GM10847 (cell line): ENCODE results near the gene CNIH2.
A peak's percentile ranks its signal among the peaks of the same experiment; 100 is the strongest.

Source experiments
- POLR2A ChIP-seq: IDR thresholded peaks from 2 replicates; pipeline ENCODE4 v1.6.1; 2011; ENCODE audit not compliant: insufficient read length; ENCODE audit errors: extremely low read depth

The CNIH2 gene

GRCh38 chr11:66291706-66292542 is 13.9 kb downstream of the CNIH2 start, which contains the start of gene TMEM151A:
TSS of gene TMEM151A (plus strand) at chr11:66291894. CDS start at chr11:66292014, 120 bp downstream.
- TF ChIP-seq POLR2A, result no peak

- no peak for TF ChIP-seq POLR2A
Observed at GRCh38 chr11:66292543-66293332, 14.8 kb downstream of the CNIH2 start.

GRCh38 chr11:66293352-66293751 is 15.4 kb downstream of the CNIH2 start:
- no peak for TF ChIP-seq POLR2A

- no peak for TF ChIP-seq POLR2A
Observed at GRCh38 chr11:66293777-66294625, 16.0 kb downstream of the CNIH2 start.

GRCh38 chr11:66294626-66295620 is 16.9 kb downstream of the CNIH2 start:
- TF ChIP-seq POLR2A, result no peak

- TF ChIP-seq POLR2A, result no peak
Observed at GRCh38 chr11:66297610-66298009, 19.6 kb downstream of the CNIH2 start.

- TF ChIP-seq POLR2A, result no peak
Observed at GRCh38 chr11:66299186-66299585, 21.2 kb downstream of the CNIH2 start.

GRCh38 chr11:66302656-66303055 is 24.7 kb downstream of the CNIH2 start:
- no peak for TF ChIP-seq POLR2A

- TF ChIP-seq POLR2A, result no peak
Observed at GRCh38 chr11:66309475-66309874, 31.5 kb downstream of the CNIH2 start.

GRCh38 chr11:66310324-66310723 is 32.3 kb downstream of the CNIH2 start:
- no peak for TF ChIP-seq POLR2A

- TF ChIP-seq POLR2A, result no peak
Observed at GRCh38 chr11:66311470-66311964, 33.5 kb downstream of the CNIH2 start.

- TF ChIP-seq POLR2A, result peak; percentile 21
Observed at GRCh38 chr11:66311965-66312548, 34.1 kb downstream of the CNIH2 start.

GRCh38 chr11:66312549-66313320 is 34.8 kb downstream of the CNIH2 start:
- TF ChIP-seq POLR2A, result peak; percentile 27
